K562 (cell line): ENCODE results near the gene SLC44A5. TPM values are rescaled to one million over a fixed set of nuclear protein-coding genes. Genes with fewer than 3 reads are reported as not detected.
A peak's percentile ranks its signal among the peaks of the same experiment; 100 is the strongest.

ENCODE experiments used
- ETV5 ChIP-seq: sonication (generic); formaldehyde crosslinking; IDR thresholded peaks from 2 replicates; pipeline ENCODE4 v1.4.0; 2020; ENCODE audit warnings: low read depth, mild to moderate bottlenecking, missing genetic modification reagents
- MYBL2 ChIP-seq, 2 experiments: fragments of 450-650 bp in 1 of 2; sonication (generic) in 1 of 2; formaldehyde crosslinking in 1 of 2; IDR thresholded peaks; 2 replicates each; pipeline versions ENCODE4 v1.6.1 to v1.8.1; 2017 to 2022; ENCODE audit warnings: borderline replicate concordance in 1 of 2, inconsistent platforms in 1 of 2, low read depth in 1 of 2, mild to moderate bottlenecking in 1 of 2, missing genetic modification reagents in 1 of 2, moderate library complexity in 1 of 2
- NFYB ChIP-seq: IDR thresholded peaks from 2 replicates; pipeline ENCODE4 v1.6.1; 2011; ENCODE audit warnings: mild to moderate bottlenecking, moderate library complexity; ENCODE audit not compliant: insufficient read length; ENCODE audit errors: extremely low read depth
- NR2C1 ChIP-seq, 2 experiments: fragments of 450-650 bp; IDR thresholded peaks; 2 replicates each; pipeline ENCODE4 v1.6.1; 2017; ENCODE audit warnings: mild to moderate bottlenecking in 2 of 2, antibody characterized with exemption in 1 of 2, inconsistent platforms in 1 of 2, missing compliant biosample characterization in 1 of 2, missing genetic modification characterization in 1 of 2
- POLR2AphosphoS5 ChIP-seq: IDR thresholded peaks from 2 replicates; pipeline ENCODE4 v1.6.1; 2011; ENCODE audit warnings: mild to moderate bottlenecking, low read depth, low read length, moderate library complexity; ENCODE audit not compliant: control insufficient read depth, insufficient read depth
- RBBP5 ChIP-seq: fragments of 200-600 bp; sonication (generic); IDR thresholded peaks from 2 replicates; pipeline ENCODE4 v1.6.1; 2012; ENCODE audit warnings: borderline replicate concordance, mild to moderate bottlenecking, low read length, control low read depth, inconsistent platforms; ENCODE audit not compliant: insufficient read depth, poor library complexity, severe bottlenecking
- SIX5 ChIP-seq, 2 experiments: IDR thresholded peaks; 2 replicates each; pipeline ENCODE4 v1.6.1; 2011; ENCODE audit warnings: low read length in 2 of 2, borderline replicate concordance in 1 of 2, low read depth in 1 of 2, mild to moderate bottlenecking in 1 of 2, moderate library complexity in 1 of 2; ENCODE audit not compliant: insufficient read depth in 1 of 2
- SRSF3 ChIP-seq: fragments of 200-400 bp; formaldehyde crosslinking; IDR thresholded peaks from 2 replicates; pipeline ENCODE4 v1.6.1; 2016; ENCODE audit warnings: mild to moderate bottlenecking, low read length, moderate library complexity; ENCODE audit not compliant: insufficient read depth
- TEAD1 ChIP-seq, 2 experiments: fragments of 450-650 bp in 1 of 2; sonication (generic) in 1 of 2; formaldehyde crosslinking; IDR thresholded peaks; 2 replicates each; pipeline versions ENCODE4 v1.4.0 to v1.8.0; 2020 to 2022; ENCODE audit warnings: mild to moderate bottlenecking in 2 of 2, missing genetic modification reagents in 1 of 2
- TRIM24 ChIP-seq, 2 experiments: fragments of 450-650 bp; IDR thresholded peaks; 2 replicates each; pipeline ENCODE4 v1.6.1; 2016
- ZNF239 ChIP-seq: fragments of 250-450 bp; sonication (Bioruptor Pico); IDR thresholded peaks from 2 replicates; pipeline ENCODE4 v1.4.0; 2020; ENCODE audit warnings: mild to moderate bottlenecking
- ZNF76 ChIP-seq: fragments of 250-450 bp; sonication (Bioruptor Pico); IDR thresholded peaks from 2 replicates; pipeline ENCODE4 v1.4.0; 2020; ENCODE audit warnings: mild to moderate bottlenecking, moderate library complexity, borderline replicate concordance
- polyA plus RNA-seq, 8 experiments: library from polyadenylated mRNA; depleted of rRNA in 4 of 8; stranded (reverse) in 5 of 8; unstranded in 3 of 8; fragments of >200 nt; fragmentation: Nextera tagmentation in 2 of 8; fragmentation: Illumina TruSeq in 1 of 8; extraction: Ambion mirVana in 2 of 8; extraction: Trizol in 1 of 8; gene quantifications; 2 replicates each; pipeline versions ENCODE4 v1.2.1 to v1.2.3, GENCODE V29; 2011 to 2014; ENCODE audit warnings: inconsistent platforms in 1 of 8, missing spikeins in 1 of 8
- total RNA-seq, 7 experiments: library from RNA; depleted of rRNA in 6 of 7; stranded (reverse); fragments of >200 nt in 6 of 7; fragmentation: Illumina TruSeq in 2 of 7; extraction: Trizol in 2 of 7; gene quantifications; 2 replicates each; pipeline versions ENCODE4 v1.2.1 to v1.2.3, GENCODE V29; 2011 to 2021; ENCODE audit warnings: low replicate concordance in 1 of 7
- TF ChIP-seq, protein P1 (sequence below): fragments of 250-450 bp; sonication (Bioruptor Pico); IDR thresholded peaks from 2 replicates; pipeline ENCODE4 v1.4.0; 2020
- TF ChIP-seq, protein P2 (sequence below): sonication (generic); formaldehyde crosslinking; IDR thresholded peaks from 2 replicates; pipeline ENCODE4 v1.8.0; 2023; ENCODE audit warnings: missing genetic modification reagents, mild to moderate bottlenecking, borderline replicate concordance

The SLC44A5 gene
- total and polyA plus RNA-seq, 9 of the 15 experiments (the other 6 are each of a cell fraction or from before 2014, with no cell fraction given) = 1.2 to 10.1 (median 3.2) TPM

DNA sequence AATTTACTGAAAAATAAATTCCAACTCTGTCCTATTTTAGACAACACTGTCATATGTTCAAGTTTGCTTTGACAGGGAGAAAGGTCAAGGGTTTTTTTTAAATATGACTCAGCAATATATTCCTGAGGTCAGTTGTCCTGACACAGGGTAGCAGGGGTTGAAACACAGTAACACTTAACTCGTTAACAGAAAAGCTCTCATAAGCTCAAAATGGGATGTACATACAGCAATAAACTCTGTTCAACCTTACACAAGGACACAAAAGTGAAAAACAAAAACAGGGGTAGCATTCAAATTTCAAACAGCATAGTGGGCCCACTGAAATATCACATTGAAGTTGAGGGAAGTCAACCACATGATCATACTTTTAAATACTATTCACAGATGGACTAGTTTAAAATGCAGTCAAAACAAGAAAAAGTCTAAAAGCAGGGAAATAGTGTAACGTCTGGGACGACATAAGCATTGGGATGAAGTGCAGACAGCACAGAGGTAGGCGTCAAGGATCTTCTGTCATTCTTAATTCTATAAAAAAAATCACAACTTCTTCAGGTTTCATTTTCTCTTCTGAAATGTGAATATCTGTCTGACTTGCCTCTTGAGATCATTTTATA lies 89.9 kb downstream of the SLC44A5 start (continued):
- TF ChIP-seq, protein P1, sequence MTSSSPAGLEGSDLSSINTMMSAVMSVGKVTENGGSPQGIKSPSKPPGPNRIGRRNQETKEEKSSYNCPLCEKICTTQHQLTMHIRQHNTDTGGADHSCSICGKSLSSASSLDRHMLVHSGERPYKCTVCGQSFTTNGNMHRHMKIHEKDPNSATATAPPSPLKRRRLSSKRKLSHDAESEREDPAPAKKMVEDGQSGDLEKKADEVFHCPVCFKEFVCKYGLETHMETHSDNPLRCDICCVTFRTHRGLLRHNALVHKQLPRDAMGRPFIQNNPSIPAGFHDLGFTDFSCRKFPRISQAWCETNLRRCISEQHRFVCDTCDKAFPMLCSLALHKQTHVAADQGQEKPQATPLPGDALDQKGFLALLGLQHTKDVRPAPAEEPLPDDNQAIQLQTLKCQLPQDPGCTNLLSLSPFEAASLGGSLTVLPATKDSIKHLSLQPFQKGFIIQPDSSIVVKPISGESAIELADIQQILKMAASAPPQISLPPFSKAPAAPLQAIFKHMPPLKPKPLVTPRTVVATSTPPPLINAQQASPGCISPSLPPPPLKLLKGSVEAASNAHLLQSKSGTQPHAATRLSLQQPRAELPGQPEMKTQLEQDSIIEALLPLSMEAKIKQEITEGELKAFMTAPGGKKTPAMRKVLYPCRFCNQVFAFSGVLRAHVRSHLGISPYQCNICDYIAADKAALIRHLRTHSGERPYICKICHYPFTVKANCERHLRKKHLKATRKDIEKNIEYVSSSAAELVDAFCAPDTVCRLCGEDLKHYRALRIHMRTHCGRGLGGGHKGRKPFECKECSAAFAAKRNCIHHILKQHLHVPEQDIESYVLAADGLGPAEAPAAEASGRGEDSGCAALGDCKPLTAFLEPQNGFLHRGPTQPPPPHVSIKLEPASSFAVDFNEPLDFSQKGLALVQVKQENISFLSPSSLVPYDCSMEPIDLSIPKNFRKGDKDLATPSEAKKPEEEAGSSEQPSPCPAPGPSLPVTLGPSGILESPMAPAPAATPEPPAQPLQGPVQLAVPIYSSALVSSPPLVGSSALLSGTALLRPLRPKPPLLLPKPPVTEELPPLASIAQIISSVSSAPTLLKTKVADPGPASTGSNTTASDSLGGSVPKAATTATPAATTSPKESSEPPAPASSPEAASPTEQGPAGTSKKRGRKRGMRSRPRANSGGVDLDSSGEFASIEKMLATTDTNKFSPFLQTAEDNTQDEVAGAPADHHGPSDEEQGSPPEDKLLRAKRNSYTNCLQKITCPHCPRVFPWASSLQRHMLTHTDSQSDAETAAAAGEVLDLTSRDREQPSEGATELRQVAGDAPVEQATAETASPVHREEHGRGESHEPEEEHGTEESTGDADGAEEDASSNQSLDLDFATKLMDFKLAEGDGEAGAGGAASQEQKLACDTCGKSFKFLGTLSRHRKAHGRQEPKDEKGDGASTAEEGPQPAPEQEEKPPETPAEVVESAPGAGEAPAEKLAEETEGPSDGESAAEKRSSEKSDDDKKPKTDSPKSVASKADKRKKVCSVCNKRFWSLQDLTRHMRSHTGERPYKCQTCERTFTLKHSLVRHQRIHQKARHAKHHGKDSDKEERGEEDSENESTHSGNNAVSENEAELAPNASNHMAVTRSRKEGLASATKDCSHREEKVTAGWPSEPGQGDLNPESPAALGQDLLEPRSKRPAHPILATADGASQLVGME (CRISPR knock-in tag) = no peak
- TF ChIP-seq, protein P2, sequence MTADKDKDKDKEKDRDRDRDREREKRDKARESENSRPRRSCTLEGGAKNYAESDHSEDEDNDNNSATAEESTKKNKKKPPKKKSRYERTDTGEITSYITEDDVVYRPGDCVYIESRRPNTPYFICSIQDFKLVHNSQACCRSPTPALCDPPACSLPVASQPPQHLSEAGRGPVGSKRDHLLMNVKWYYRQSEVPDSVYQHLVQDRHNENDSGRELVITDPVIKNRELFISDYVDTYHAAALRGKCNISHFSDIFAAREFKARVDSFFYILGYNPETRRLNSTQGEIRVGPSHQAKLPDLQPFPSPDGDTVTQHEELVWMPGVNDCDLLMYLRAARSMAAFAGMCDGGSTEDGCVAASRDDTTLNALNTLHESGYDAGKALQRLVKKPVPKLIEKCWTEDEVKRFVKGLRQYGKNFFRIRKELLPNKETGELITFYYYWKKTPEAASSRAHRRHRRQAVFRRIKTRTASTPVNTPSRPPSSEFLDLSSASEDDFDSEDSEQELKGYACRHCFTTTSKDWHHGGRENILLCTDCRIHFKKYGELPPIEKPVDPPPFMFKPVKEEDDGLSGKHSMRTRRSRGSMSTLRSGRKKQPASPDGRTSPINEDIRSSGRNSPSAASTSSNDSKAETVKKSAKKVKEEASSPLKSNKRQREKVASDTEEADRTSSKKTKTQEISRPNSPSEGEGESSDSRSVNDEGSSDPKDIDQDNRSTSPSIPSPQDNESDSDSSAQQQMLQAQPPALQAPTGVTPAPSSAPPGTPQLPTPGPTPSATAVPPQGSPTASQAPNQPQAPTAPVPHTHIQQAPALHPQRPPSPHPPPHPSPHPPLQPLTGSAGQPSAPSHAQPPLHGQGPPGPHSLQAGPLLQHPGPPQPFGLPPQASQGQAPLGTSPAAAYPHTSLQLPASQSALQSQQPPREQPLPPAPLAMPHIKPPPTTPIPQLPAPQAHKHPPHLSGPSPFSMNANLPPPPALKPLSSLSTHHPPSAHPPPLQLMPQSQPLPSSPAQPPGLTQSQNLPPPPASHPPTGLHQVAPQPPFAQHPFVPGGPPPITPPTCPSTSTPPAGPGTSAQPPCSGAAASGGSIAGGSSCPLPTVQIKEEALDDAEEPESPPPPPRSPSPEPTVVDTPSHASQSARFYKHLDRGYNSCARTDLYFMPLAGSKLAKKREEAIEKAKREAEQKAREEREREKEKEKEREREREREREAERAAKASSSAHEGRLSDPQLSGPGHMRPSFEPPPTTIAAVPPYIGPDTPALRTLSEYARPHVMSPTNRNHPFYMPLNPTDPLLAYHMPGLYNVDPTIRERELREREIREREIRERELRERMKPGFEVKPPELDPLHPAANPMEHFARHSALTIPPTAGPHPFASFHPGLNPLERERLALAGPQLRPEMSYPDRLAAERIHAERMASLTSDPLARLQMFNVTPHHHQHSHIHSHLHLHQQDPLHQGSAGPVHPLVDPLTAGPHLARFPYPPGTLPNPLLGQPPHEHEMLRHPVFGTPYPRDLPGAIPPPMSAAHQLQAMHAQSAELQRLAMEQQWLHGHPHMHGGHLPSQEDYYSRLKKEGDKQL (CRISPR knock-in tag) = no peak
- no peak for TF ChIP-seq ZNF76
- TF ChIP-seq MYBL2 (IDR thresholded peaks at IDR 0.05; ENCODE audit: low read depth) = no peak
- no peak for TF ChIP-seq MYBL2 (CRISPR knock-in tag; IDR thresholded peaks at IDR 0.05; ENCODE audit: borderline replicate concordance)
- TF ChIP-seq SIX5 (IDR thresholded peaks at IDR 0.05; ENCODE audit: borderline replicate concordance in 1 of 2, insufficient read depth in 1 of 2, low read depth in 1 of 2, low read length in 2 of 2) = no peak
- TF ChIP-seq SRSF3 = no peak
- no peak for TF ChIP-seq ETV5
- TF ChIP-seq NFYB = no peak
- no peak for TF ChIP-seq TEAD1 (CRISPR knock-in tag; IDR thresholded peaks at IDR 0.05)
- TF ChIP-seq TRIM24 (IDR thresholded peaks at IDR 0.05) = 0 out of 4 replicates have a peak, but pooled peaks of 1 of the 2 experiments have one; percentile 19
- no peak for TF ChIP-seq POLR2AphosphoS5
- TF ChIP-seq ZNF239 (CRISPR knock-in tag) = no peak
- peak; percentile 77 for TF ChIP-seq NR2C1 (IDR thresholded peaks at IDR 0.05)
- peak; percentile 85 for TF ChIP-seq NR2C1 (tag; IDR thresholded peaks at IDR 0.05)
- no peak for TF ChIP-seq RBBP5
